Measurements from ENCODE around the gene ADM2. TPM values are rescaled to one million over a fixed set of nuclear protein-coding genes. Genes with fewer than 3 reads are reported as not detected.

Gene ADM2
- polyA plus RNA-seq, 4 donors, result 2.2 to 14.7 (median 8.7) TPM

- FAIRE-seq, result no peak
- no peaks in the 10 kb centered on the region for H3K4me1 ChIP-seq (ENCODE audit: control insufficient read depth in 3 of 3, insufficient read depth in 2 of 3, low read depth in 1 of 3, low read length in 2 of 3)
- 90% methylated on average over 5 of the region's 5 CpGs for WGBS, 3 donors
- DNase-seq, result no peak
- no peak overlapping the region for H3K4me3 ChIP-seq (ENCODE audit: low read depth in 1 of 3, low read length in 3 of 3)
- H3K27ac ChIP-seq (ENCODE audit: low read depth in 1 of 3, low read length in 2 of 3), result no peak overlapping the region
- peaks cover 18 to 86% (median 33%) of the 10 kb centered on the region in 3 donors for H3K36me3 ChIP-seq (ENCODE audit: control insufficient read depth in 3 of 3, insufficient read depth in 2 of 3, low read depth in 1 of 3, low read length in 3 of 3)
- no peaks in the 10 kb centered on the region for H3K27me3 ChIP-seq (ENCODE audit: control insufficient read depth in 3 of 3, insufficient read depth in 3 of 3, low read length in 3 of 3)
- no peaks in the 10 kb centered on the region for H3K9me3 ChIP-seq (ENCODE audit: control insufficient read depth in 2 of 2, insufficient read depth in 1 of 2, low read depth in 1 of 2, low read length in 1 of 2)
Observed at GRCh38 chr22:50452649-50453048, 28.7 kb upstream of the ADM2 start.

DNA sequence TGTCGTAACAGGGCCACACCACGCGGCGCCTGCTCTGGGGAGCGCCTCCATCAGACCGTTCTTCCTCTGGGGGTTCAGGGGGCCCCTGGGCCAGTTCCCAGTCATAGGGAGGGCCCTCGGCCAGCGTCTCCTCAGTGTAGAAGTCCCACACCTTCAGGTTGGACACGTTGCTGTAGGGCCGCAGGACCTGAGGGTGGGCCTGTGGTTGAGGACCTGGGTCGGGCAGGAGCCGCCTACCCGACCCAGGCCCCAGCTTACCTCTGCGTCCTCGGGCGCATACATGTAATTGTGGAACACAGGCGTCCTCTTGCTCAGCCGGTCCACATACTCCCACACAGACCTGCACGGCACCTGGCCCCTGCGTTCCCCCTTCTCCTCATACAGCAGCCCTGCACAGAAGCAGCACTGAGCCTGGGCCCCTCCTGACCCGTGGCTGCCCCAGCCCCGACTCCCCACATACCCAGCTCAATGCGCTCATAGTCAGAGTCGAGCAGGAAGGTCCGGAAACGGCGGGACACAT lies 26.7 kb upstream of the ADM2 start:
- FAIRE-seq (no peak), DNase-seq (no peak)
- 92 to 96% (median 94%) methylated on average over 27 of the region's 27 CpGs for WGBS, 3 donors
- H3K4me1 ChIP-seq (ENCODE audit: control insufficient read depth in 3 of 3, insufficient read depth in 2 of 3, low read depth in 1 of 3, low read length in 2 of 3), result no peaks in the 10 kb centered on the region
- H3K4me3 ChIP-seq (ENCODE audit: low read depth in 1 of 3, low read length in 3 of 3), result no peak overlapping the region
- H3K27ac ChIP-seq (ENCODE audit: low read depth in 1 of 3, low read length in 2 of 3), result no peak overlapping the region
- H3K9me3 ChIP-seq (ENCODE audit: control insufficient read depth in 2 of 2, insufficient read depth in 1 of 2, low read depth in 1 of 2, low read length in 1 of 2), result no peaks in the 10 kb centered on the region
- peaks cover 20 to 87% (median 33%) of the 10 kb centered on the region in 3 donors for H3K36me3 ChIP-seq (ENCODE audit: control insufficient read depth in 3 of 3, insufficient read depth in 2 of 3, low read depth in 1 of 3, low read length in 3 of 3)
- H3K27me3 ChIP-seq (ENCODE audit: control insufficient read depth in 3 of 3, insufficient read depth in 3 of 3, low read length in 3 of 3), result no peaks in the 10 kb centered on the region

GRCh38 chr22:50455201-50455600 lies 26.1 kb upstream of the ADM2 start:
- no peaks in the 10 kb centered on the region for H3K27me3 ChIP-seq (ENCODE audit: control insufficient read depth in 3 of 3, insufficient read depth in 3 of 3, low read length in 3 of 3)
- FAIRE-seq, result no peak
- no peaks in the 10 kb centered on the region for H3K9me3 ChIP-seq (ENCODE audit: control insufficient read depth in 2 of 2, insufficient read depth in 1 of 2, low read depth in 1 of 2, low read length in 1 of 2)
- H3K4me1 ChIP-seq (ENCODE audit: control insufficient read depth in 3 of 3, insufficient read depth in 2 of 3, low read depth in 1 of 3, low read length in 2 of 3), result no peaks in the 10 kb centered on the region
- H3K4me3 ChIP-seq (ENCODE audit: low read depth in 1 of 3, low read length in 3 of 3), result no peak overlapping the region
- no peak for DNase-seq
- H3K27ac ChIP-seq (ENCODE audit: low read depth in 1 of 3, low read length in 2 of 3), result no peak overlapping the region
- peaks cover 19 to 87% (median 33%) of the 10 kb centered on the region in 3 donors for H3K36me3 ChIP-seq (ENCODE audit: control insufficient read depth in 3 of 3, insufficient read depth in 2 of 3, low read depth in 1 of 3, low read length in 3 of 3)
- 95 to 96% (median 96%) methylated on average over 17 to 18 of the region's 18 CpGs for WGBS, 3 donors

GRCh38 chr22:50456026-50456425 lies 25.3 kb upstream of the ADM2 start:
- H3K4me3 ChIP-seq (ENCODE audit: low read depth in 1 of 3, low read length in 3 of 3), result no peak overlapping the region
- H3K27me3 ChIP-seq (ENCODE audit: control insufficient read depth in 3 of 3, insufficient read depth in 3 of 3, low read length in 3 of 3), result no peaks in the 10 kb centered on the region
- no peak for FAIRE-seq
- WGBS, 3 donors, result 96 to 98% (median 97%) methylated on average over 11 of the region's 11 CpGs
- H3K36me3 ChIP-seq (ENCODE audit: control insufficient read depth in 3 of 3, insufficient read depth in 2 of 3, low read depth in 1 of 3, low read length in 3 of 3), result peaks cover 27 to 87% (median 38%) of the 10 kb centered on the region in 3 donors
- no peaks in the 10 kb centered on the region for H3K4me1 ChIP-seq (ENCODE audit: control insufficient read depth in 3 of 3, insufficient read depth in 2 of 3, low read depth in 1 of 3, low read length in 2 of 3)
- no peak for DNase-seq
- H3K9me3 ChIP-seq (ENCODE audit: control insufficient read depth in 2 of 2, insufficient read depth in 1 of 2, low read depth in 1 of 2, low read length in 1 of 2), result no peaks in the 10 kb centered on the region
- H3K27ac ChIP-seq (ENCODE audit: low read depth in 1 of 3, low read length in 2 of 3), result no peak overlapping the region

DNA sequence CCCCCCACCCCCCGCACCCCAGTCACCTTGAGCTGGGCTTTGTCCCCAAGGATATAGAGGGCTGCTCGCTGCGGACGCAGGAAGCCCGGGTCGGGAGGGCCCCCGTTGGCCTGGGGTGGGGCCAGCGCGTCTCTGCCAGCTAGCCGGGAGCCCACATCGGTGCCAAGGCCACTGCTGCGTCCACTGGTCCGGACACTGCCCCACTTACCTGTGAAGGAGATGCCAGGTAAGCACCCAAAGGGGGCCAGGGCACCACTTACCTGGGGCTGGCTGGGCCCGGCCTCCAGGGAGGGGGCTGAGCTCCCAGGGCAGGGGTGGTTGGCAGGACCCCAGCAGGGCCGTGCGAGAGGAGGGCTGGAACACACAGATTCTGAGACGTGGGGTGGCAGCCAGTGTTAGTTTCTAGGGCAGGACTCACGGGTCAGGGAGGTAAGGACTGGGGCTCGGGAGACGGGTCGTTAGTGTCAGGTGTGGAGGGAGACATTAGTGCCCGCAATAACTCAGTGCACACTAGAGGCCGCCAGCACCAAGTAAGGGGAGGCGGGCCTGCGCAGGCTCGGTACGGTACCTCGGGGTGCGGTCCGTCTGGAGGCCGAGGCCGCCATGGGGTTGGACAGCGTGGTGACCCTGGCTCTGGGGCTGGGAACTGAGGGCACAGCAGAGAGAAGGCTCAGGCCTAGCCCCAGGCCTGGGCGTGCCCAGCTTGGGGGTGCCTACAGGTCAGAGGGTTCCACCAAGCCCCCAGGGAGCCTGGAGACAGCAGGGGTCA lies 24.7 kb upstream of the ADM2 start:
- Histone ChIP-seq H3K4me3 (ENCODE audit: low read depth in 1 of 3, low read length in 3 of 3) (no peak overlapping the region), H3K4me1 (ENCODE audit: control insufficient read depth in 3 of 3, insufficient read depth in 2 of 3, low read depth in 1 of 3, low read length in 2 of 3) (no peaks in the 10 kb centered on the region), H3K9me3 (ENCODE audit: control insufficient read depth in 2 of 2, insufficient read depth in 1 of 2, low read depth in 1 of 2, low read length in 1 of 2) (no peaks in the 10 kb centered on the region), H3K36me3 (ENCODE audit: control insufficient read depth in 3 of 3, insufficient read depth in 2 of 3, low read depth in 1 of 3, low read length in 3 of 3) (peaks cover 27 to 91% (median 38%) of the 10 kb centered on the region in 3 donors), H3K27ac (ENCODE audit: low read depth in 1 of 3, low read length in 2 of 3) (no peak overlapping the region), H3K27me3 (ENCODE audit: control insufficient read depth in 3 of 3, insufficient read depth in 3 of 3, low read length in 3 of 3) (no peaks in the 10 kb centered on the region)
- no peak for DNase-seq
- FAIRE-seq, result no peak
- WGBS, 3 donors, result 81 to 86% (median 85%) methylated on average over 32 to 34 of the region's 34 CpGs

DNA sequence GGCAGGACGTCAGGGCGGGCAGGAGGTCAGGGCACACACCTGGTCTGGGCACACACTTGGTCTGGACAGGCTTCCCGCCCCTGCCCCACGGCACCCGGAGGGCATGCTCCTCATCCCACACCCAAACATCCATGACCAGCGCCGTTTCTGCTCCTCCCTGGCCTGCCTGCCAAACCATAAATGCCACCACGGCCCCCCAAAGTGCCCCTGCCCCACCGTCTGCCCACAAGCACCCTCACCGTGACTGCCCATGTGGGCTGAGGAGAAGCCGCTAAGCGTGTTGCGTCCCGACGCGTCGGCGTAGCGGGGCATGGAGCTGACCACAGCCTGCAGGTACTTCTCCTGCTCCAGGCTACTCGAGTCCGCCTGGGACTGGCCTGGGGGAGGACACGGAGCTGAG lies 22.3 kb upstream of the ADM2 start:
- FAIRE-seq, result no peak
- no peaks in the 10 kb centered on the region for H3K4me1 ChIP-seq (ENCODE audit: control insufficient read depth in 3 of 3, insufficient read depth in 2 of 3, low read depth in 1 of 3, low read length in 2 of 3)
- WGBS, 3 donors, result 90 to 94% (median 92%) methylated on average over 22 of the region's 22 CpGs
- peaks cover 41 to 99% (median 46%) of the 10 kb centered on the region in 3 donors for H3K36me3 ChIP-seq (ENCODE audit: control insufficient read depth in 3 of 3, insufficient read depth in 2 of 3, low read depth in 1 of 3, low read length in 3 of 3)
- no peaks in the 10 kb centered on the region for H3K27me3 ChIP-seq (ENCODE audit: control insufficient read depth in 3 of 3, insufficient read depth in 3 of 3, low read length in 3 of 3)
- no peak for DNase-seq
- H3K4me3 ChIP-seq (ENCODE audit: low read depth in 1 of 3, low read length in 3 of 3), result no peak overlapping the region
- no peaks in the 10 kb centered on the region for H3K9me3 ChIP-seq (ENCODE audit: control insufficient read depth in 2 of 2, insufficient read depth in 1 of 2, low read depth in 1 of 2, low read length in 1 of 2)
- H3K27ac ChIP-seq (ENCODE audit: low read depth in 1 of 3, low read length in 2 of 3), result no peak overlapping the region

DNA sequence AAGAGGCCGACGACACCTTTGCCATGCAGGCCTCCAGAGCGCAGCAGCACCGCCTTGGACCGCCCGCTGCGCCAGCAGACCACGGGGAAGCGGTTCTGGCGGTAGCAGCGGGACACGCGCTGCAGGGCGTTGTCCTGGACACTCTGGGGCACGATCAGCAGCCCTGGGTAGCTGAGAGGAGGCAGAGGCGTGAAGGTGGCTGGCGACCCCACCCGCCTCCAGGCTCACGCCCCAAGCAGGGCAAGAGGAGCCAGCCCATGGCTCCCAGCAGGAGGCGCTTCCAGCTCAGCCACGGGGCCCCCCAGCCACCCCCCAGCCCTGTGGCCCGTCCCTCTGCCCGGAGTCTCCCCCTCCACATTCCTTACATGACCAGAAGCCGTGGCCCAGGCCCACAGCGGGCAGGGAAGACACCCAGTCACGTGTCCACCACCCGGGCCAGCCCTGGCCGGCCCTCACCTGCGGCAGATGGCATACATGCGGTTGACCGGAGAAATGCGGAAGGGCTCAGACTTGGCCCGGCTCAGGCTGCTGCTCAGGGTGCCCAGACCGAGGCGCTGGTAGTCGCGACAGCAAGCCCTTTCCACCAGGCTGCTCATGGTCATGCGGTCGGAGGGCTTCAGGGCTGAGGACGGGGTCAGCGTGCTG lies 21.7 kb upstream of the ADM2 start:
- Histone ChIP-seq H3K27ac (ENCODE audit: low read depth in 1 of 3, low read length in 2 of 3) (no peak overlapping the region), H3K4me1 (ENCODE audit: control insufficient read depth in 3 of 3, insufficient read depth in 2 of 3, low read depth in 1 of 3, low read length in 2 of 3) (no peaks in the 10 kb centered on the region), H3K27me3 (ENCODE audit: control insufficient read depth in 3 of 3, insufficient read depth in 3 of 3, low read length in 3 of 3) (no peaks in the 10 kb centered on the region), H3K4me3 (ENCODE audit: low read depth in 1 of 3, low read length in 3 of 3) (no peak overlapping the region), H3K9me3 (ENCODE audit: control insufficient read depth in 2 of 2, insufficient read depth in 1 of 2, low read depth in 1 of 2, low read length in 1 of 2) (no peaks in the 10 kb centered on the region), H3K36me3 (ENCODE audit: control insufficient read depth in 3 of 3, insufficient read depth in 2 of 3, low read depth in 1 of 3, low read length in 3 of 3) (peaks cover 39 to 99% (median 45%) of the 10 kb centered on the region in 3 donors)
- DNase-seq, result no peak
- 93 to 96% (median 94%) methylated on average over 38 to 41 of the region's 41 CpGs for WGBS, 3 donors
- no peak for FAIRE-seq

DNA sequence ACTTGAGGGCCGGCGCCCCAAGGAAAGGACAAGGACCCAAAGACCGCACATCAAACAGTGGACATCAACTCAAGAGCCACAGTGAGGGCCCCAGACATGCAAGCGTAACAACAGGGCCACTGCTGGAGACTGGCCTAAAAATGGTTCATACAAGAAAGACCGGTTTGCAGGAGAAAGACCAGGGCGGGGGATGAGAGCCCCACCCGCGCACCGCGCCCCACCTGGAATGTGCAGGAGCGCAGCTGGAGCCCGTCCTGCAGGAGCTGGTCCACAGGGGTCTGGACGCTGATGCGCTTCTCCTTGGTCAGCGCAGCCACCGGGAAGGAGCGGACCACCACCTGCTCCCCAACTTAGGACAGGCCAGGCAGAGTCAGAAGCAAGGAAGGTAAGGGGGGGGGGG lies 20.4 kb upstream of the ADM2 start:
- DNase-seq (no peak), FAIRE-seq (no peak)
- H3K27me3 ChIP-seq (ENCODE audit: control insufficient read depth in 3 of 3, insufficient read depth in 3 of 3, low read length in 3 of 3), result no peaks in the 10 kb centered on the region
- H3K36me3 ChIP-seq (ENCODE audit: control insufficient read depth in 3 of 3, insufficient read depth in 2 of 3, low read depth in 1 of 3, low read length in 3 of 3), result peaks cover 44 to 99% (median 49%) of the 10 kb centered on the region in 3 donors
- no peaks in the 10 kb centered on the region for H3K4me1 ChIP-seq (ENCODE audit: control insufficient read depth in 3 of 3, insufficient read depth in 2 of 3, low read depth in 1 of 3, low read length in 2 of 3)
- no peak overlapping the region for H3K27ac ChIP-seq (ENCODE audit: low read depth in 1 of 3, low read length in 2 of 3)
- 88 to 99% (median 94%) methylated on average over 16 to 17 of the region's 17 CpGs for WGBS, 3 donors
- no peaks in the 10 kb centered on the region for H3K9me3 ChIP-seq (ENCODE audit: control insufficient read depth in 2 of 2, insufficient read depth in 1 of 2, low read depth in 1 of 2, low read length in 1 of 2)
- no peak overlapping the region for H3K4me3 ChIP-seq (ENCODE audit: low read depth in 1 of 3, low read length in 3 of 3)

Data from small intestine (tissue), 7 donors.